Measurements from ENCODE around the gene ERAL1.

Gene ERAL1

DNA sequence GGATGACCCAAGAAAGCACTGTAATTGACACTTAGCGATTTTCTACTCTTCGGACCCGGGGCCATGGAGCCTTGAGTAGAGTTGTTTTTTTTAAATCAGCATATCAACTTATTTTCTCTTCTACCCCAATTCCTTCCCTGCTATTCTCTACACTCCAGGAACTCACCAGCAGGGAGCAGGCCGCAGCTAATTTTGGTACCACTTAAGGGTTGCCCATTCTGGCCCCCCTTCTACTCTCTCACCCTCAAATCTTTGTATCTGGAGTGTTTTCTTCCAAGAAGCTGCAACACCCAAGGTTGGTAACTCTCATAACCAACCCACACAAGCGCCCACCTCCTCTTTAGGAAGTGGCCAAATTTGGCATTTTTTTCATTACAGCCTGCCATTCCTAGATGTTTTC lies 5.5 kb upstream of the ERAL1 start:
- no peak overlapping the region for H3K4me3 ChIP-seq (ENCODE audit: low read depth, low read length)
- in situ Hi-C loops (cut with HindIII; ENCODE audit: low sequenced_read_pairs), result no loop called here
- no peak for DNase-seq (ENCODE audit: low read depth, low spot score)
- TF ChIP-seq, protein P1, sequence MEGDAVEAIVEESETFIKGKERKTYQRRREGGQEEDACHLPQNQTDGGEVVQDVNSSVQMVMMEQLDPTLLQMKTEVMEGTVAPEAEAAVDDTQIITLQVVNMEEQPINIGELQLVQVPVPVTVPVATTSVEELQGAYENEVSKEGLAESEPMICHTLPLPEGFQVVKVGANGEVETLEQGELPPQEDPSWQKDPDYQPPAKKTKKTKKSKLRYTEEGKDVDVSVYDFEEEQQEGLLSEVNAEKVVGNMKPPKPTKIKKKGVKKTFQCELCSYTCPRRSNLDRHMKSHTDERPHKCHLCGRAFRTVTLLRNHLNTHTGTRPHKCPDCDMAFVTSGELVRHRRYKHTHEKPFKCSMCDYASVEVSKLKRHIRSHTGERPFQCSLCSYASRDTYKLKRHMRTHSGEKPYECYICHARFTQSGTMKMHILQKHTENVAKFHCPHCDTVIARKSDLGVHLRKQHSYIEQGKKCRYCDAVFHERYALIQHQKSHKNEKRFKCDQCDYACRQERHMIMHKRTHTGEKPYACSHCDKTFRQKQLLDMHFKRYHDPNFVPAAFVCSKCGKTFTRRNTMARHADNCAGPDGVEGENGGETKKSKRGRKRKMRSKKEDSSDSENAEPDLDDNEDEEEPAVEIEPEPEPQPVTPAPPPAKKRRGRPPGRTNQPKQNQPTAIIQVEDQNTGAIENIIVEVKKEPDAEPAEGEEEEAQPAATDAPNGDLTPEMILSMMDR (IDR thresholded peaks at IDR 0.05; ENCODE audit: low read depth, low read length), result no peak

DNA sequence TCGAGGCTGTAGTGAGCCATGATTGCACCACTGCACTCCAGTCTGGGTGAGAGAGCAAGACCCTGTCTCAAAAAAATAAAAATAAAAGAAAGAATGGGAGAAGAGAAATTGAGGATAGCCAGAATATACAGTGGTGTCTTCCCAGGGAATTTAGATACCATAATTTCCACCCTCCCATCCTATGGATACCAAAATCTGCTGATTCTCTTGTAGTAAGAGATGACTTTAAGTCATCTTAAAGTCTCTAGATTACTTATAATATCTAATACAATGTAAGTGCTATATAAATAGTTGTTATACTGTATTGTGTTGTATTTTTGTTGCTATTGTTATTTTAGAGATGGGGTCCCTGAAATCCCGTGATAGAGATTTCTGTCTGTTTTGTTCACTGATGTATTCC lies 1.5 kb upstream of the ERAL1 start:
- TF ChIP-seq, protein P1 (IDR thresholded peaks at IDR 0.05; ENCODE audit: low read depth, low read length), result no peak
- no peak for DNase-seq (ENCODE audit: low read depth, low spot score)
- no peak overlapping the region for H3K4me3 ChIP-seq (ENCODE audit: low read depth, low read length)
- in situ Hi-C loops (cut with HindIII; ENCODE audit: low sequenced_read_pairs), result no loop called here

DNA sequence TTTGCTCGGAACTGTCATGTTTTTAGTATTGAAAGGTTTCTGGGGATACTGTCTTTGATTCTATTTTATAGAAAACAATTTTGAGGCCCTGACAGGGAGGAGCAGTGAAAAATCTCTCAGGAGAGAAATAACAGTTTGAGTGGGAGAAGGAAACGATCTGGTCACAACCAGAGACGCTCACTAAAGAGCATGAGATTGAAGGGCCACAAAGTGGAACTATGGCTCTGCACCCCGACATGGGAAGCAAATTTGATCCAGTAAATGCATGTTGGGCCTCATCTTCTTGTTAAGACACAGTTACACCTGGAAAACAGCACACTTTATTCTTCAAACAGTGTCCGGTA lies 492 bp downstream of the ERAL1 start:
- in situ Hi-C loops (cut with HindIII; ENCODE audit: low sequenced_read_pairs), result no loop called here
- peak overlapping the region; percentile 96 for H3K4me3 ChIP-seq (ENCODE audit: low read depth, low read length)
- TF ChIP-seq, protein P1 (IDR thresholded peaks at IDR 0.05; ENCODE audit: low read depth, low read length), result no peak
- DNase-seq (ENCODE audit: low read depth, low spot score), result no peak

DNA sequence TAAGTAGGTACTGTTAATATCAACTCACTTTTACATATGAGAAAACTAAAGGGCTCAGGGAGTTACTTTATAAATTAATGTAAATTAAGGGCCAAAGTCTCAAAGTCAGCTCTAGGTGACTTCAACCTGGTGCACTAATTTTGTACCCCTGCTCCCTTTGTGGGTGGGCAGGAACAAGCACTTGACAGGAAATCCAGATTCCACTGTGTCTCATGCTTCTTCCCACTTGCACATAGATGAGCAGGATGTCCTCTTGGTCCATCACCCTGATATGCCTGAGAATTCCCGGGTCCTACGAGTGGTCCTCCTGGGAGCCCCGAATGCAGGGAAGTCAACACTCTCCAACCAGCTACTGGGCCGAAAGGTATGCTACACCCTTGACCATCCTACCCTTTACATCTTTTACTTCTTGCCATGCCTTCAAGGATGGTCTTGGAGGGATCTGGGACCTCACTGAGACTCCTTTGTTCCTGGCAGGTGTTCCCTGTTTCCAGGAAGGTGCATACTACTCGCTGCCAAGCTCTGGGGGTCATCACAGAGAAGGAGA lies 1.3 kb downstream of the ERAL1 start:
- in situ Hi-C loops (cut with HindIII; ENCODE audit: low sequenced_read_pairs), result no loop called here
- TF ChIP-seq, protein P1 (IDR thresholded peaks at IDR 0.05; ENCODE audit: low read depth, low read length), result no peak
- H3K4me3 ChIP-seq (ENCODE audit: low read depth, low read length), result no peak overlapping the region
- DNase-seq (ENCODE audit: low read depth, low spot score), result no peak

GRCh38 chr17:28857905-28858800 lies 3.3 kb downstream of the ERAL1 start:
- DNase-seq (ENCODE audit: low read depth, low spot score), result no peak
- TF ChIP-seq, protein P1 (IDR thresholded peaks at IDR 0.05; ENCODE audit: low read depth, low read length), result no peak
- no peak overlapping the region for H3K4me3 ChIP-seq (ENCODE audit: low read depth, low read length)
- in situ Hi-C loops (cut with HindIII; ENCODE audit: low sequenced_read_pairs), result no loop called here

DNA sequence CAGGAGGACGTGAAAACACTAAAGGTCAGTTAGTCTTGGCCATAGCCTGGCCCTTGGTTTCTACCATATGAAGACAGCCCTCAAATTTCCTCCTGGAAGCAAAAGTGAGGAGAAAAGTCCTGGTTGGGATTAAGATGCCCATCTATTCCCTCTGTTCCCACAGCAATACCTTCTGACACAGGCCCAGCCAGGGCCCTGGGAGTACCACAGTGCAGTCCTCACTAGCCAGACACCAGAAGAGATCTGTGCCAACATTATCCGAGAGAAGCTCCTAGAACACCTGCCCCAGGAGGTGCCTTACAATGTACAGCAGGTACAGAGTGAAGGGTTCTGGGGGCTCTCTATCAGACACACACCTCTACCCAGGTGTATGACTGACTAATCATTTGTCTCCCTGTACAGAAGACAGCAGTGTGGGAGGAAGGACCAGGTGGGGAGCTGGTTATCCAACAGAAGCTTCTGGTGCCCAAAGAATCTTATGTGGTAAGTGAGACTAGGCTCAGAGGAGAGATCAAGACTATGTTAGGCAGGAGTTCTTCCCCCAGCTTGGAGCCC lies 4.1 kb downstream of the ERAL1 start:
- TF ChIP-seq, protein P1 (IDR thresholded peaks at IDR 0.05; ENCODE audit: low read depth, low read length), result no peak
- H3K4me3 ChIP-seq (ENCODE audit: low read depth, low read length), result no peak overlapping the region
- in situ Hi-C loops (cut with HindIII; ENCODE audit: low sequenced_read_pairs), result no loop called here
- no peak for DNase-seq (ENCODE audit: low read depth, low spot score)
